ENCODE results near the gene MAPK8IP3.

Gene MAPK8IP3

GRCh38 chr16:1724491-1724890, 18.5 kb downstream of the MAPK8IP3 start:
- no peak for TF ChIP-seq CTCF (IDR thresholded peaks at IDR 0.05; ENCODE audit: low read depth, low read length)
- no peak for DNase-seq (ENCODE audit: extremely low read depth, low read depth)

- TF ChIP-seq CTCF (IDR thresholded peaks at IDR 0.05; ENCODE audit: low read depth, low read length), result no peak
- no peak for DNase-seq (ENCODE audit: extremely low read depth, low read depth)
Measured at GRCh38 chr16:1726661-1727502, 20.9 kb downstream of the MAPK8IP3 start.

- no peak for DNase-seq (ENCODE audit: extremely low read depth, low read depth)
- no peak for TF ChIP-seq CTCF (IDR thresholded peaks at IDR 0.05; ENCODE audit: low read depth, low read length)
Measured at GRCh38 chr16:1727651-1728624, 21.9 kb downstream of the MAPK8IP3 start.

GRCh38 chr16:1729026-1729425, 23.0 kb downstream of the MAPK8IP3 start:
- TF ChIP-seq CTCF (IDR thresholded peaks at IDR 0.05; ENCODE audit: low read depth, low read length), result no peak
- no peak for DNase-seq (ENCODE audit: extremely low read depth, low read depth)

GRCh38 chr16:1729445-1729844, 23.4 kb downstream of the MAPK8IP3 start:
- TF ChIP-seq CTCF (IDR thresholded peaks at IDR 0.05; ENCODE audit: low read depth, low read length), result no peak
- DNase-seq (ENCODE audit: extremely low read depth, low read depth), result no peak

GRCh38 chr16:1731073-1731472, 25.1 kb downstream of the MAPK8IP3 start:
- DNase-seq (ENCODE audit: extremely low read depth, low read depth), result no peak
- TF ChIP-seq CTCF (IDR thresholded peaks at IDR 0.05; ENCODE audit: low read depth, low read length), result no peak

- DNase-seq (ENCODE audit: extremely low read depth, low read depth), result no peak
- TF ChIP-seq CTCF (IDR thresholded peaks at IDR 0.05; ENCODE audit: low read depth, low read length), result no peak
Measured at GRCh38 chr16:1731603-1732002, 25.6 kb downstream of the MAPK8IP3 start.

All from AG09319 (cell line).